RWPE1 (cell line): ENCODE data around the gene DOP1A.

ENCODE experiments used
- CTCF ChIA-PET: fragments of 350-600 bp; sonication (Branson Sonifier 250); formaldehyde crosslinking; extraction: SDS; loops from one replicate; lab custom pipeline; 2021; lab: Yijun Ruan, JAX
- POLR2A ChIA-PET: fragments of 400-600 bp; formaldehyde crosslinking; extraction: SDS; loops from one replicate; lab custom pipeline; 2020; ENCODE audit warnings: antibody characterized with exemption; ENCODE audit not compliant: low non-redundant PET; lab: Yijun Ruan, JAX
- DNase-seq: peaks from one replicate; pipeline ENCODE4 v3.0.0; 2012; ENCODE audit warnings: low spot score
- H3K27ac ChIP-seq: fragments of 450-650 bp; 2 replicates; pipeline ENCODE4 v1.5.1; 2017
- CTCF ChIP-seq: fragments of 450-650 bp; conservative IDR thresholded peaks from 2 replicates; pipeline ENCODE4 v1.5.1; 2017; ENCODE audit warnings: low read depth, mild to moderate bottlenecking

The DOP1A gene

GRCh38 chr6:83127258-83127657 is 59.8 kb downstream of the DOP1A start:
- DNase-seq: no peak
- POLR2A ChIA-PET: no interaction called here
- no peak overlapping the region for H3K27ac ChIP-seq
- CTCF ChIA-PET: no interaction called here
- TF ChIP-seq CTCF: no peak

- CTCF ChIA-PET: no interaction called here
- POLR2A ChIA-PET: no interaction called here
- H3K27ac ChIP-seq: no peak overlapping the region
- no peak for DNase-seq
- TF ChIP-seq CTCF: no peak
Observed at GRCh38 chr6:83127976-83128375, 60.5 kb downstream of the DOP1A start.

- TF ChIP-seq CTCF: no peak
- no peak overlapping the region for H3K27ac ChIP-seq
- DNase-seq: no peak
- ChIA-PET CTCF (interaction anchor here (0.7 kb wide), 1 partner anchor 64 kb away, joined by 3 read pairs; the partner anchor contains the start of gene DOP1A), POLR2A (no interaction called here)
Observed at GRCh38 chr6:83132121-83132520, 64.7 kb downstream of the DOP1A start.

- no peak for TF ChIP-seq CTCF
- CTCF ChIA-PET: no interaction called here
- DNase-seq: no peak
- no peak overlapping the region for H3K27ac ChIP-seq
- POLR2A ChIA-PET: no interaction called here
Observed at GRCh38 chr6:83138118-83138722, 70.7 kb downstream of the DOP1A start.

GRCh38 chr6:83138758-83139157 is 71.3 kb downstream of the DOP1A start:
- TF ChIP-seq CTCF: no peak
- ChIA-PET CTCF (no interaction called here), POLR2A (no interaction called here)
- DNase-seq: no peak
- H3K27ac ChIP-seq: no peak overlapping the region

GRCh38 chr6:83151114-83151513 is 83.6 kb downstream of the DOP1A start:
- ChIA-PET POLR2A (no interaction called here), CTCF (no interaction called here)
- TF ChIP-seq CTCF: no peak
- no peak overlapping the region for H3K27ac ChIP-seq
- DNase-seq: no peak

- no peak overlapping the region for H3K27ac ChIP-seq
- DNase-seq: no peak
- ChIA-PET POLR2A (no interaction called here), CTCF (no interaction called here)
- TF ChIP-seq CTCF: no peak
Observed at GRCh38 chr6:83152913-83153312, 85.4 kb downstream of the DOP1A start.
